HuH-7.5 (cell line): ENCODE data around the gene FGF14.
"Not testable (repeated sequence)": the region's sequence is repeated elsewhere in the genome, so short reads cannot be mapped to it uniquely, and the experiment has no call there.

Experiments
- DNase-seq: peaks from one replicate; pipeline ENCODE4 v3.0.0; 2011; ENCODE audit warnings: low spot score

Gene FGF14

DNA sequence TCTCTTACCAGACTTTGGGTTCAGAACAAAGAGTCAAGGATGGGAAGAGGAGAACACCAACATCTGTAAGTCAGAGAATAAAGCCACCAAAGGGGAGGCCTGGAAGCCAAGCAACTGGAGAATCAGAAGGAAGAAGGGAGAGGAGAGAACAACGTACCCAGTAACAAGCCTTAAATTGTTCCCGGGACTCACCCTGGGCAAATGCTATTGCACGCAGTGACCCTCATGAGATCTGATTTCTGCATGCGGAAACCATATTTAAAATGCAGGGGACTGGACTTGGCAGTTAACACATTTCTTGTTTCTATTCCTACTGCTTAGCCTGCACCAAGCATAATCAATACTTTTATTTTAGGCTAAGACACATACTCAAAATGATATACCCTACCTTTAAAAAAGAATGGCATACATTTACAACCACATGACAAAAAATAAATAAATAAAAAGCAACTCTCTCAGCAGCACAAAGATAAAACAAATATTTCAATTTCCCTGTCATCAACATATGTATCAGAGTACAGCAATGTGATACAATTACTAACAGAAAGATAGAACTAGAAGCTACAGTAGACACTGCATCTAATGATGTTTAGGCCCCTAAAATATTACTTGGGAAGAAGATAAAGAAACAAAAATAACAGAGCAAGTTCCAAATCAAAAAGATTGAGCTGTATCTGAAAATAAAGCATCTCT lies 534.8 kb downstream of the FGF14 start:
- no peak for DNase-seq

DNA sequence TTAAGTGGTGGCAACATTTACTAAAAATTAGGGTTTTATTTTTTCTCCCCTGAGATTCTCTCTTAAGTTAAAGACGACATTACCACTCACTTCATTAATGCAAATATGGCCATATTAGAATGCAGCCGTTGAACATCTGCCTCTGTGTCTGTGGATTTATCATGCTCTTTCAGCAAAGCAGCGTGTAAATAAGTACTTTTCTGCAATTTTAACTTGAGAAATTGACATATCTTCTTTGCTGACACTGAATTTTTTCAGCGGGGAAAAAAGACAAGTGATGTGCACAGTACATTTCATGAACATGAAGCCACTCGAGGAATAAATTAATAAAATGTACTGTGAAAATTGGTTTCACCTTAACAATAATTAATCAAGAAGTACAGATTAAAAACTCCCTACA lies 543.0 kb downstream of the FGF14 start:
- DNase-seq = no peak

DNA sequence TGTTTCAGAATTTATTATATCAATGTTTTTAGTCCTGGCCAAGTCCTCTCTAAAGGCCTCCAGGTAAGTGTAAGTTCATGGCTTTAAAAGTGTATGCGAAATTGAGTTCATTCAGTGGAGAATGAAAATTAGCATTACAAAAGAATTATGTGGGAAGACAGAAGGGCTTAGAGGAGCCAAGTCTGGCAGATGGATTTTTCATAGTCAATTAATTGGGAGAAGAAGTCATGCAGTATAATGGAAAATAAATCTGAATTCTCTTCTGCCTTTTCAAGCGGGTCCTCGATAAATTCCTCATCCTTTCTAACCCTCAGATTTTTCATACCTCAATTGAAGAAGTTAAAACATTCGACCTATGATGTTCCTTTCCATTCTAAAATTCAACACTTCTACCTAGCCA lies 555.1 kb downstream of the FGF14 start:
- no peak for DNase-seq

DNA sequence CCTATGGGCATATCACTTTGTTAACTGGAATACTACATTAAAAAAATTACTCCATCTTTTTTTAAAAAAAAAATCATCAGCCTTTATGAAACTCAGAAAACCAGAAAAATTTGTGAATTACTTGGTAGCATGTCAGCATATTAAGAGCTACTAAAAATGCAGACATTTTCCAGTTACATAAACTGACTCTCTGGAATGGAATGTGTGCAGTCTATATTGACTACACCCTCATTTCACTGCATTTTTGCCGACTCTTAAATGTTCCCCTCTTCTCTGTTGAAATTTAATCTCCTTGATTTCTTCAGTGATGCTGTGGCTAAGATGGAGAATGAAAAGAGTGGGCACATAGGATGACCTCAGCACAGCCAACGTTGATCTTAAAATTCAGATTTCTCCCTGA lies 555.6 kb downstream of the FGF14 start:
- DNase-seq = no peak

DNA sequence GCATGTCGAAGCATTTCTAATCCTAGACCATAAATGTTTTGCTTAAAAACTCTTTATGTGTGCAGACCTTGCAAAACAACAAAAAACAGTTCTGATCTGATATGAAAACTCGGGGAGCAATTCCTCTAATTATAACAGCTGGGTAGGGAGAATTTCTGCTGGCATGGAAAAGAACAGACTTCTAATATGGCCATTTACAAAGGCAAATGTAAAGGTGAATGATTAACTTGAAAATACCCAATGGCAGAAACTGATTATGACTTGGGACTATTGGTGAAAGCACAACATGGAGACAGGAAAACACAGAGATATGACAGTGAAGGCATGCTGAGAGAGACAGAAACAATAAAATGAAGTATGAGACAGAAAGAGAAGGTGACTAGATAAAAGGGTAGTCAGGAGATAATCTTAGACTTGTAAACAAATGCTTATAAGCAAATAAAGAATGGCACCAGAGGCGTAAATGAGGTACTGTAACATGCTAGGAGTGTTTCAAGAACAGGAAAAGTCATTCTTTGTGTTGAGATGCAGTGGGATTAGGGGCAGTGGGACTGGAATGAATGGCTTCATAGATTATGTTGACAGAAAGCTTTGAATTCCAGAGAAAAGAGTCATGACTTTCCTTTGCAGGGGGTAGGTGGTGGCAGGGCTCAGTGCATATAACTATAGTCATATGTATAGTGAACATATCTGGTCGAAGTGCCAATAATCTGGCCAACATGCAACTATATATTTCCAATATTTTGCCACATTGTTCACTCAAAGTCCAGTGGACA lies 556.4 kb downstream of the FGF14 start:
- no peak for DNase-seq

DNA sequence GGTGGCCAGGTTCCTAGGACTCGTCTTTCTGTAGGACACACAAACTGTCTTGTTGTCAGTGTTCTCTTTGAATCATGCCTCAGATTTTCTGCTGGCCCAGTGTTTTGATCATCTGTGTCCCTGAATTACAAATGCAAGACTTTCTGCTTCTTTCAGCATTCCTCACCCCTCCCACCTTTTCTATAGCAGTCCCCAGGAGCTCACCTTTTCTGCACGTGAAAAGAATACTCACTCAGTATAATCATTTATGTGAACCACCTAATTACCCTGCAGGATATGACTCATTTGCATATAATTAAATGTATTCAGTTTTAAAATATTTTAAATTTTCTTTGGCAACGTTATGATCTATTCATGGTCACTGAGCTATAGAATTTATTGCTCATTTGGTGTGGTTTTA lies 560.1 kb downstream of the FGF14 start:
- no peak for DNase-seq

DNA sequence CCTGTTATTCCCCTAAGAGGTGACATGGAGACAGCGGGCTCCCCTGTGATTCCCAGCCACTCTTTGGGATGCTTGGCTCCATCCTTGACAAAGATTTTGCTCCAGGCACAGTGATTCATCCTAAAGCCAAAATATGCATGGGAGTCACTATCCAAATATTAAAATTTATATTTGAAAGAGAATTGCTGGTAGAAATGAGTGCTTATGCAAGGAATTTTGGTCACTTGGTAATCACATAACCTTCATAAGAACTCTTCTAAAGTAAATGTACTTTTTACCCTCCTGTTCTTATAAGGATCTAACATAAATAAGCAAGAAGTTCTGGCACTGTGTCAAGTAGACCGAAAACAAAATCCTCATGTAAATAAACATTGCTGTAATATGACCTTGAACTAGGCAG lies 563.5 kb downstream of the FGF14 start:
- no peak for DNase-seq

DNA sequence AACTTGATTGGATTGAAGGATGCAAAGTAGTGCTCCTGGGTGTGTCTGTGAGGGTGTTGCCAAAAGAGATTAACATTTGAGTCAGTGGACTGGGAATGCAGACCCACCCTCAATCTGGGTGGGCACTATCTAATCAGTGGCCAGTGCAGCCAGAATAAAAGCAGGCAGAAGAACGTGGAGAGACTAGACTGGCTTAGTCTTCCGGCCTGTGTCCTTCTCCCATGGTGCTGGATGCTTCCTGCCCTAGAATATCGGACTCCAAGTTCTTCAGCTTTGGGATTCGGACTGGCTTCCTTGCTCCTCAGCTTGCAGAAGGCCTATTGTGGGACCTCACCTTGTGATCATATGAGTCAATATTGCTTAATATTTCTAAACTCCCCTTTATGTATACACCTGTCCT lies 564.1 kb downstream of the FGF14 start:
- DNase-seq = not testable (repeated sequence)

DNA sequence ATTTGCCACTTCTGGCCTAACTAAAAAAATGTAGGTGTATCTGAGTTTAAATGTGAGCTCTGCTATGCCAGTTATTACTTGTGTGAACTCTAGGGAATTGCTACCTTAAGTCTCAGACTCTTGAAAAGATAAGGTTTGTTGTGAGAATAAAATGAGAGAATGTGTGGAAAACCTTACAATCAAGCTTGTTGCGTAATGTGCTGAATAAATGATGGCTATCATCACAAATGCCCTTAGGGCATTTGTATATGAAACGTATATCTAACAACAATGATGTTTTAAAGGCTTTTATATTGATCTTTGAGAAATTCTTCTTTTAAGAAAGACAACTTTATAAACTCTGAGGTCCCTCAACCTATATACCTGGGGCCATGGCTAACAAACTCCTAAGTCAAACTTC lies 564.6 kb downstream of the FGF14 start:
- no peak for DNase-seq

DNA sequence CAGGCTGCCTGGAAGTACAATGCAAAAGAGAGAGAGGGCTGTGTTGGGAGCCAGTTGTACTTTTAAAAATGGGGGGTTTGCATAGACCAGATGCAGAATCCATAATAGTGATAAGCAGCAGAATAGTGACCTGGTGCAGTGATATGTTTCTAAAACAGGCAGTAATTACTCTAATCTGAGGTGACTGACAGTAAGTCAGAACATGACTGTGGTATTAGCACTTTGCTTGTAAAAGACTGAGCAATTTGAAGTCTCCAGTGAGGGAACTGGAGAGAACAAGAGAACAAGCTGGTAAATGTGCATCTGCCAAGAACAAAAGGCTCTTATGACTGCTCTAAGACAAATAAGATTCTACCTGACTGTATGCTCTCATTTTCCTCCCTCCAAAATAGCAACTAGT lies 565.9 kb downstream of the FGF14 start:
- DNase-seq = no peak

DNA sequence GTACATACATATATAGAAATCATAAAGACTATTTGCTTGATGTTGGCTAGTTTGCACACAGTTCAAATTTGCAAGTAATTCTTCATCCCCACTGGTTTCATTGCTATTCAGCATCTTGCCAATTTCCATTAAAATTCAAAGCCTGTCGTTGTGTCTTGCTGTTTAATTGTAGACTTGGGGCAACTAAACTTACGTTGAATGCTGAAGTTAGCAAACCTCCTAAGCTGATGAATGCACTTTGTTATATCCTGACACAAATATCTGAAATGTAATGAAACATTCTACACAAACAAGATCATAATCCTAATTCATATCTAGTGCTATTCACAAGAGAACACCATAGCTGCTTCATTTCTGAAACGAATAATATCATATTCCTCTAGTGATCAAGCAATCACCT lies 568.2 kb downstream of the FGF14 start:
- no peak for DNase-seq

DNA sequence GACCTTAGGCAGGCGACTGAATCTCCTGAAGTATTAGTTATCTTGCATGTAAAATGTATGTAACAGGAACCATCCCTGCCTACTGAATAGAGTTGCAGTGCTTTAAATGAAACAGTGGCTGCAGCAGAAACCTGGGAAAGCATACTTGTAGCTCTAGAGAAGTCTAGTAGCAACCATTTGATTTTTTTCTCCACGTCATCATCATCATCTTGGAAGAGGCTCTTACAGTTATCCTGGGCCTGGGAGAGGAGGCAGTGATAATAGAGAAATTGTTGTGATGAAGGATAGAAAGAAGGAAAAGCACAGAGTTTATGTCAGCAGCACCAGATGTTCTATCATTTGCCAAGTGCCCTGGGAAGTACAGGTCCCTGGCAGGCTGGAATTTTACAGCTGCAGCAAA lies 571.8 kb downstream of the FGF14 start:
- no peak for DNase-seq

DNA sequence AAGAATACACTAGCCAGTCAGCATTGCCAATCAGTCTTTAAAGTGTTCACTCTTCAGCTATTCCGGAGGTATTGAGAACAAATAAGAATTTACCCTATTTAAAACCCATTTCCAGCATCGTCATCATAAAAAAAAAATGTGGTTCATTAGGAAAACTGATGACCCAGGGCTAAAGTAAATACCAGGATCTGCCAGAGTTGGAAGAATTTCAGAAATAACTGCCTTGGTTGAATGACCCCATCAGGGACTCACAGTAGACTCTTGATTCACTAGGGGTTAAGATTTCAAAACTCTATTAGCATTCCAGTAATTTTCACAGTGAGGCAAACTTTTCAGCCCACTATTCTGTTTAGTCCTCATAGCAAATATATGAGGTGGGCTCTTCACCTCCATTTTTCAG lies 572.4 kb downstream of the FGF14 start:
- DNase-seq = no peak

DNA sequence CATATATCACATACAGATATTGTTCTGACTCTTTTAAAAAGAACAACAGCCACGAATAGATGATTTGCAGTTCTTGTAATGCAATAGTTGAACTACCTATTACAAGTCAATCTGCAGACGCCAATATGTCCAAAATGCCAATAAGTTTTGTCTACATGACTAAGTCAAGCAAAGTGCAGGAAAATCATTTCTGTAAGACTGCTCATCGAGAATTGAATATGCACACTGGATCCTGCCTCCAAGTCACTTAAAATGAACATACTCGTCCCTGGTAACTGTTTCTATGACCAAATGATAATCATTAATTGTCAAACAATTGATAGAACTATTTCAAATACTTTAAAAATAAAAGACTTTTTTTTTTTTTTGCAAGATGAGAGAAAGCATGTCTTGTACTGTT lies 573.7 kb downstream of the FGF14 start:
- DNase-seq = no peak

DNA sequence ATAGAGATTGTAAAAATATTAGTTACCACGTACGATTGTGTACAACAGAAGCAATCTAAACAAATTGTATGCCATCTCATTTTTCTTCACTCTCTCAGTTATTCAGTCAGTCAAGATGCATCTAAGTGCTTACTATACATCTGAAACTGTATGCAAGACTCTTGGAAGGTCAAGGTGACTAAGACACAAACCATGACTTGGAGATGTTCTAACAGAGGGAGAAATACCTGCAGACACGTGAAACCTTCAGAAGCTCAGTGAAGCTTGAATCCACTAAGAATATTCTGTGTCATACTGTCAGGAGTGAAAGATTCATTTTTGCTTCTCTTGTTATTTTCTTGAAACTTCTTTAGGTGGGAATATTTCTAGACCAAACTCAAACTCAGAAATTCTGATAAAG lies 584.0 kb downstream of the FGF14 start:
- no peak for DNase-seq

DNA sequence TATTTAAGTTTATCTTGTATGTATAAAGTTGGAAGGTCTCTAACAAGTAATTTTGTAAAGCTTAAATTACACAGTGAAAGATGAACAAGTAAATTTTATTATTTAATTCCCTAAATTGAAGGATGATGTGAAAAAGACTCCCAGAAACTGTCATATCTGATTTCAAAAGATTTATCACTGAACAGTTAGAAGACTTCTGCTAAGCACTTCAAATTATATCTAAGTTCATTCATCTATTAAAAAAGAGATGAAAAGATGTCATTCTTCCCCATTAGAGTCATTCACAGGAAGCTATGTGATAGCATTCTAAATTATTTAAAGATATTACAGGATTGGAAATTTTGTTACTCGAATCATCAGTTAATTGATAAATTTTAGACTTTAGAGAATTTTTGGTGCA lies 590.0 kb downstream of the FGF14 start:
- no peak for DNase-seq

DNA sequence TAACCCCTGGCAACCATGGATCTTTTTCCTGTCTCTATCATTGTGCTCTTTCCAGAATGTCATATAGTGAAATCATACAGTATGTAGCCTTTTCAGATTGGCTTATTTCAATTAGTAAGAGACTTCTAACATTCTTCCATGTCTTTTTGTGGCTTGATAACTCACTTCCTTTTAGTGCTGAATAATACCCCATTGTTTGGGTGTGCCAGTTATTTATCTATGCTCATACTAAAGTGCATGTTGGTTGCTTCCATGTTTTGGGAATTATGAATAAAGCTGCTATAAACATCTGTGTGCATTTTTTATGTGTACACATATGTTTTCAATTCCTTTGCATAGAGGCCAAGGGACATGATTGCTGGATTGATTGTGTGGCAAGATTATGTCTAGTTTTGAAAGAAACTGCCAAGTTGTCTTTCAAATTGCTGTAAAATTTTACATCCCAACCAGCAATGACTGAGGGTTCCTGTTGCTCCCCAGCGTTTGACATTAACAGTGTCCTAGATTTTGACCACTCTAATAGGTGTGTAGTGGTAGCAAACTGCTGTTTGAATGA lies 590.5 kb downstream of the FGF14 start:
- DNase-seq = no peak

DNA sequence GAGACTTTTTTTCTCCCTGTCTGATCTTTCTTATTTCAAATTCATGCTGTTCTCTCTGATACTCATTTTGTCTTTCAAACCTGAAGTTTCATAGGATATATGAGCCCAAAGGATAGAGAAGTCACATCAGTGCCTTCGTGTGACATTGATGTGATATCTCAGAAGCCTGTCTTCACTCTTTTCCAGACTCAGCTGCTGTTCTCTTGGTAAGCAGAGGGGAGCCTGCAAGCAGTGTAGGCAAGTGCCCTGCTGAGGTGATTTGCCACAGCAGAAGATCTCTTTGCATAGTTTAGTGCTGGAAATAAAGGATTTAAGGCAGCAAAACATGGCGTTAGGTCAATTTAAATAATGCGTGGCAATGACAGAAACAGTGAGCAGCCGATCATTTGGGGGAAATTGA lies 602.7 kb downstream of the FGF14 start:
- no peak for DNase-seq

DNA sequence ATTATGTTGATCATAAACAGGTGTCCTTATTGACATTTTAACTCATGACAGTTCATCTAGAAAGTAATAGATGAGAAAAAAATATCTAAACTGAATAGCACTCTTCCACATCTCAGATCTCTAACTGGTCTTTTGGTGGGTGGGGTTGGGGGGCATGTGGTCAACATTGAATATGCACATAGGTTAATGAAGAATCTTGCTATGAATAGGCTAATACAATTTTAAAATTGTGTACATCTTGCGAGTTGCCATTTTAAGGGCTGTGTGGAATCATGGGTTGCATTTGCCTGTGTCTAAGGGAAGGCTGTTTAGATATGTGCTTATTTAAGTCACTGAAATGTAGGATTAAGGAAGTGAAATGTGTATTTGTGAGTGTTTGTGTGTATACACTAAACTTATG lies 603.4 kb downstream of the FGF14 start:
- no peak for DNase-seq

DNA sequence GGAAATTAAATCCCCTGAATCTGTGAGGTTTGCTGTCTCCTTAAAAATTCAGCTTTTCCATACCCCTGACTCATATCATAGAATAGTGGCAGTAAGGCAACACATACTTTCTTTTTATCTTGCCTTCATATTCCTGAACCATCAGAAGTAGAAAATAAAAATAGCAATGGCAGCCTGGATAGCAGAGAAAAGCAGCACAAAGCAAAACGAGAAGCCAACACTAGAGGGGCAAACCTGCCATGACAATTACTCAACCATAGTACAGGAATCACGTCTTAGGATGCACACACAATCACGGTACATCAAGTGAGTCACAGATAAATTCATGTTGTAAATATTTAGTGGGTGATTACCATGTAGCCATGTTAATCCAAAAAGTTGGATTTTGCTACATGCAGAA lies 606.4 kb downstream of the FGF14 start:
- DNase-seq = no peak

DNA sequence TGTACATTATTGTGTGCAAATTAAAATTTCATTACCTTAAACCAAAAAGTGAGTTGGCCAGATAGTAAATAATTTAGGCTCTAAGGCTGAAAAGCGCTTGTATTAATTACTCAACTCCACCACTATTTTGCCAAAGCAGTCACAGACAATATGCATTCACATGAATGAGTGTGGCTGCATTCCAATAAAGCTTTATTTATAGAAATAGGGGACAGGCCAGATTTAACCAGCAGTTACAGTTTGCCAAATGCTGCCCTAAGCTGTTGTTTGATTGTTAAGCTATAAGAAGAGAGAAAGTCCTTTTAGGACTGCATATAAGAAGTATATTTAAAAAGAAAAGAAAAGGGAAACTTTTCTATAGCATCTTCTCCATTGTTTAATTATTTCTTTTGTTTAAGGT lies 606.8 kb downstream of the FGF14 start:
- DNase-seq = no peak

DNA sequence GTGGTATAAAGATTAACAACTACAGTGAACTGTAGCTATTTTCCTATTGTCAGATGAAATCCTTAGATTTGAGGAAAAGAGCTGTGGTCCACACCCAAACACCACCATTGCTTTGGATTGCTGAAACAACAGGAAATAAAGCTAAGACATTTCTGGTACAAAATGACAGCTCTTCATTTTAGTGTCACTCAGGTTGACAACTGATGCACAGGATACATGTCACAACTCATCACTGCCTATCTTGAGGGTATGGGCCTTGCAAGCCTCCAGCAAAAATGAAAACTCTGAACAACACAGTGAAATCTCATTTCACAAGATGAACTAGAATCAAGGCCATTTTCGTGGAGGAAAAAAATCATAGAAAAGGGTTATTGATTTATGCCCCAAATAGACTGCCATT lies 609.7 kb downstream of the FGF14 start:
- no peak for DNase-seq

DNA sequence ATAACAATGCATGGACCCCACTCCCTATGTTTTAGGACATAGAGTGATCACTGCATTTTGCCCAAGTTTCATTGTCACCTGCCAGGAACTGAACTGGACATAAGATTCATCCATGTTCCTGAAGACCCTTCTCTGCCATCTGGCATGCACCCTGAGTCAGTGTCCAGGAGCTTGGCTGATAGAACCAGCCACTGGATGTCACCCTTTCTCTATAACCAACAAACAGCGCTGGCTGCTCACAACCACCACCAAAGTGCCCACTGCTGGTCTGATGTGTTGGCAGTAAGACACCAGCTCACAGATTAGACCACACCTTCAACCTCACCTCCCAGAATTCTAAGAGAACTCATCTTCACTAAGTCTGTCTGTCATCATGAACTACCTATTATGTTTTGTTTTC lies 616.0 kb downstream of the FGF14 start:
- DNase-seq = no peak

DNA sequence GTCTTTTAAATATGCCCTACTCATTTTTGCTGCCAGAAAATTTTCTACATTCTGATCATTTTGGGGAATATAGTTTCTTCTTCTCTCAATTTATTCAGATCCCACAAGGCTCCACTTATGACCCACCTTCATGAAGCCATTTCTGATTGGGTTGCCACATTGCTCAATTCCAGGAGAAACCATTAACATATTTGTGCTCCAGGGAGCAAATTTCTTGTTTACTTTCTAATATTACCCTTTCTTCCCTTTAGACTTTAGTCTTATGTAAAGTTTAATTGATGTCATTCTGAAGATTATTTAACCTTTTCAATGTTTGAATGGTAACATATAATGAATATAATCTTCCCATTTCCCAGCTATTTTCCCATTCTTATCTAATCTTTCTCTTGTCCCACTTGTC lies 617.5 kb downstream of the FGF14 start:
- DNase-seq = no peak
